B cell (primary cell): ENCODE data around the gene CST11. TPM values are rescaled to one million over a fixed set of nuclear protein-coding genes. Genes with fewer than 3 reads are reported as not detected.

Source experiments
- ATAC-seq: fragments of 200-7000 bp; cut with Tn5 transposase; one replicate; pipeline ENCODE4 v1.10.0; 2021; ENCODE audit warnings: low read depth, mild to moderate bottlenecking, moderate number of reproducible peaks, moderate library complexity
- CTCF ChIA-PET: fragments of 350-600 bp; sonication (Branson Sonifier 250); formaldehyde crosslinking; loops from one replicate; lab custom pipeline; 2021; ENCODE audit warnings: antibody characterized with exemption, inconsistent platforms; lab: Charles Lee
- POLR2A ChIA-PET: fragments of 350-600 bp; sonication (Branson Sonifier 250); formaldehyde crosslinking; loops from one replicate; lab custom pipeline; 2021; ENCODE audit warnings: antibody characterized with exemption; lab: Charles Lee
- DNase-seq: peaks from one replicate; pipeline ENCODE4 v3.0.0; 2013
- H2AFZ ChIP-seq: 2 replicates; pipeline ENCODE4 v1.6.1; 2012; ENCODE audit warnings: mild to moderate bottlenecking, low read depth, low read length; ENCODE audit not compliant: insufficient read depth, poor library complexity, severe bottlenecking
- H3K27ac ChIP-seq, 2 donors: 1 replicate in 1 of 2; 2 replicates in 1 of 2; pipeline ENCODE4 v1.5.1; 2012 to 2013; ENCODE audit warnings: low read length in 2 of 2, mild to moderate bottlenecking in 2 of 2, moderate library complexity in 1 of 2
- H3K27me3 ChIP-seq, 4 experiments: fragments of 200-600 bp in 1 of 4; sonication (generic) in 1 of 4; replicated peaks in 1 of 4; 1 replicate in 2 of 4; 2 replicates in 2 of 4; pipeline versions ENCODE4 v1.6.1 to v1.7.0; 2013 to 2016; ENCODE audit warnings: low read length in 3 of 4, mild to moderate bottlenecking in 2 of 4, mixed read lengths in 1 of 4, moderate library complexity in 1 of 4; ENCODE audit not compliant: insufficient read depth in 4 of 4, control insufficient read depth in 3 of 4; ENCODE audit errors: control extremely low read depth in 1 of 4
- H3K36me3 ChIP-seq, 2 experiments: replicated peaks in 1 of 2; 1 replicate in 1 of 2; 2 replicates in 1 of 2; pipeline versions ENCODE4 v1.6.1 to v1.7.1; 2013; ENCODE audit warnings: low read length in 1 of 2; ENCODE audit not compliant: insufficient read depth in 2 of 2, control insufficient read depth in 1 of 2; ENCODE audit errors: control extremely low read depth in 1 of 2, extremely low read depth in 1 of 2
- H3K4me1 ChIP-seq, 2 donors: fragments of 200-600 bp in 1 of 2; sonication (generic) in 1 of 2; 1 replicate in 1 of 2; 2 replicates in 1 of 2; pipeline versions ENCODE4 v1.5.1 to v1.6.1; 2013 to 2017; ENCODE audit warnings: low read length in 2 of 2; ENCODE audit not compliant: control insufficient read depth in 2 of 2, insufficient read depth in 2 of 2
- H3K4me2 ChIP-seq: replicated peaks from 2 replicates; pipeline ENCODE3; 2012; ENCODE audit warnings: mild to moderate bottlenecking, low read depth, low read length; ENCODE audit not compliant: poor library complexity, severe bottlenecking
- H3K4me3 ChIP-seq, 5 experiments: fragments of 200-600 bp in 1 of 5; sonication (generic) in 1 of 5; 1 replicate in 3 of 5; 2 replicates in 2 of 5; pipeline versions ENCODE4 v1.5.1 to v1.7.0; 2011 to 2016; ENCODE audit warnings: low read length in 4 of 5, mild to moderate bottlenecking in 4 of 5, low read depth in 2 of 5, control low read depth in 1 of 5, moderate library complexity in 1 of 5; ENCODE audit not compliant: insufficient read depth in 1 of 5; ENCODE audit errors: control extremely low read depth in 1 of 5, extremely low read depth in 1 of 5
- H3K79me2 ChIP-seq: fragments of 200-600 bp; sonication (generic); one replicate; pipeline ENCODE4 v1.6.0; 2016; ENCODE audit warnings: low read length; ENCODE audit not compliant: control insufficient read depth, insufficient read depth
- H3K9ac ChIP-seq: fragments of 200-600 bp; sonication (generic); 2 replicates; pipeline ENCODE4 v1.6.1; 2017; ENCODE audit warnings: mild to moderate bottlenecking, low read length, moderate library complexity
- H3K9me3 ChIP-seq, 3 donors: one replicate each; pipeline versions ENCODE4 v1.6.1 to v1.7.1; 2013; ENCODE audit warnings: low read length in 2 of 3; ENCODE audit not compliant: control insufficient read depth in 2 of 3, insufficient read depth in 1 of 3; ENCODE audit errors: control extremely low read depth in 1 of 3
- H4K20me1 ChIP-seq: 2 replicates; pipeline ENCODE4 v1.6.0; 2012; ENCODE audit warnings: mild to moderate bottlenecking, low read length; ENCODE audit not compliant: insufficient read depth, control insufficient read depth, poor library complexity, severe bottlenecking
- H3K27ac Mint-ChIP-seq: one replicate; pipeline ENCODE4 v1.8.0; 2021; ENCODE audit warnings: mixed read lengths
- H3K27me3 Mint-ChIP-seq: one replicate; pipeline ENCODE4 v1.8.0; 2021; ENCODE audit warnings: mixed read lengths
- H3K4me1 Mint-ChIP-seq: one replicate; pipeline ENCODE4 v1.8.0; 2021; ENCODE audit warnings: mixed read lengths
- H3K4me3 Mint-ChIP-seq: one replicate; pipeline ENCODE4 v1.8.0; 2021; ENCODE audit warnings: mixed read lengths
- H3K9me3 Mint-ChIP-seq: one replicate; pipeline ENCODE4 v1.8.0; 2022; ENCODE audit warnings: mixed read lengths; ENCODE audit not compliant: insufficient read depth
- CTCF ChIP-seq: fragments of 200-600 bp; IDR thresholded peaks from one replicate; pipeline ENCODE4 v1.8.0; 2022; ENCODE audit warnings: antibody characterized with exemption, mild to moderate bottlenecking
- EZH2 ChIP-seq: IDR thresholded peaks from 2 replicates; pipeline ENCODE4 v1.6.1; 2012; ENCODE audit warnings: borderline replicate concordance, low read depth, mild to moderate bottlenecking, moderate library complexity, low read length; ENCODE audit not compliant: insufficient read depth, poor library complexity, severe bottlenecking
- WGBS: methylation state at CpG from one replicate; pipeline ENCODE4 v1.1.5; 2013; ENCODE audit warnings: missing lambda C conversion rate; ENCODE audit not compliant: insufficient coverage; 5-methylcytosine and 5-hydroxymethylcytosine counted together
- intact Hi-C: fragments of 100-400 bp; cut with micrococcal nuclease; formaldehyde crosslinking; loops from one replicate; pipeline ENCODE4 v1.10.0; 2022
- polyA plus RNA-seq: library from polyadenylated mRNA; depleted of rRNA; stranded (reverse); fragments of >200 nt; gene quantifications from 2 replicates; pipeline ENCODE4 v1.2.3, GENCODE V29; 2012
- total RNA-seq, 2 donors: library from RNA; stranded (reverse); fragments of 120-200 nt in 1 of 2; gene quantifications; 1 replicate in 1 of 2; 2 replicates in 1 of 2; pipeline versions ENCODE4 v1.2.3 to v1.2.4, GENCODE V29; 2013 to 2022

The CST11 gene
- total and polyA plus RNA-seq, 2 donors (not counting 1 experiment from before 2014, with no cell fraction given), result not detected

DNA sequence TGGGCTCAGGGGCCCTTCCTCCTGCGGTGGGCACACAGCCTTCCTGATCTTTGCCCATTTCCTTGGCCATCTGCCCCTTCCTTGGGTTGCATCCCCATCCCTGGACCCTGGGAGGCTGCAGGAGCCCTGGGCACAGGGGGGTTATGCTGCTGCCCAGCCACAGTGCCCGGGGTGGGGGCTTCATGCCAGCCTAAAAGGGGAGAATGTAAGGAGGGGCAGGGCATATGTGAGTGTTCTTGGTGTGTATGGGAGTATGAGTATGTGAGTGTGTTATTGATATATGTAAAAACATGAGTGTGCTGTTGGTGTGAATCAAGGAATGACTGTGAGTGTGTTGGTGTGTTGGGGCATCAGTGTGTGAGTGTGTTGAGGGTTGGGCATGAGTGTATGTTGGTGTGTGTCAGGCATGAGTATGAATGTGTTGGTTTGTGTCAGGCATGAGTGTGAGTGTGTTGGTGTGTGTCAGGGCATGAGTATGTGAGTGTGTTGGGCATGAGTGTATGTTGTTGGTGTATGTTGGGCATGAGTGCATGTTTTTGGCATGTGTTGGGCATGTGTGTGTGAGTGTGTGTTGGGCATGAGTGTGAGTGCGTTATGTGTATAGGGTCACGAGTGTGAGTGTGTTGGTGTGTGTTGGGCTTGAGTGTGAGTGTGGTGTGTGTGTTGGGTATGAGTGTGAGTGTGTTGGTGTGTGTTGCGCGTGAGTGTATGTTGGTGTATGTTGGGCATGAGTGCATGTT lies 23.5 kb upstream of the CST11 start:
- H2AFZ ChIP-seq, result no peak overlapping the region
- no peaks in the 10 kb centered on the region for H3K4me1 Mint-ChIP-seq
- WGBS, result 95% methylated on average over 6 of the region's 6 CpGs
- no peaks in the 10 kb centered on the region for H3K4me1 ChIP-seq
- TF ChIP-seq CTCF (no peak), EZH2 (no peak)
- no peaks in the 10 kb centered on the region for H3K27me3 ChIP-seq
- H3K4me3 Mint-ChIP-seq, result no peak overlapping the region
- no peak for ATAC-seq
- H3K9me3 Mint-ChIP-seq, result no peaks in the 10 kb centered on the region
- ChIA-PET POLR2A (no interaction called here), CTCF (no interaction called here)
- H3K9ac ChIP-seq, result no peak overlapping the region
- no peak overlapping the region for H3K27ac ChIP-seq
- no peak overlapping the region for H3K27ac Mint-ChIP-seq
- no peaks in the 10 kb centered on the region for H4K20me1 ChIP-seq
- intact Hi-C loops, result no loop called here
- no peaks in the 10 kb centered on the region for H3K9me3 ChIP-seq
- no peak overlapping the region for H3K4me3 ChIP-seq
- no peaks in the 10 kb centered on the region for H3K36me3 ChIP-seq
- DNase-seq, result no peak
- H3K4me2 ChIP-seq, result no peak overlapping the region
- H3K79me2 ChIP-seq, result no peaks in the 10 kb centered on the region
- H3K27me3 Mint-ChIP-seq, result peaks cover 3% of the 10 kb centered on the region

GRCh38 chr20:23475395-23475794 lies 22.7 kb upstream of the CST11 start:
- ATAC-seq, result no peak
- H3K27me3 Mint-ChIP-seq, result peaks cover 4% of the 10 kb centered on the region

More at GRCh38 chr20:23475395-23475794, 22.7 kb upstream of the CST11 start:
- 95% methylated on average over 5 of the region's 5 CpGs for WGBS
- H3K4me1 ChIP-seq, result no peaks in the 10 kb centered on the region
- DNase-seq, result no peak
- H3K9ac ChIP-seq, result no peak overlapping the region
- no peak overlapping the region for H3K4me3 Mint-ChIP-seq
- no peak overlapping the region for H3K27ac ChIP-seq
- intact Hi-C loops, result no loop called here
- no peak overlapping the region for H2AFZ ChIP-seq
- H3K27me3 ChIP-seq, result no peaks in the 10 kb centered on the region
- H3K4me3 ChIP-seq, result no peak overlapping the region
- ChIA-PET POLR2A (no interaction called here), CTCF (no interaction called here)
- H3K9me3 ChIP-seq, result no peaks in the 10 kb centered on the region
- H3K4me2 ChIP-seq, result no peak overlapping the region
- no peaks in the 10 kb centered on the region for H3K36me3 ChIP-seq
- TF ChIP-seq EZH2, result no peak
- no peak for TF ChIP-seq CTCF
- H4K20me1 ChIP-seq, result no peaks in the 10 kb centered on the region
- no peaks in the 10 kb centered on the region for H3K4me1 Mint-ChIP-seq
- no peaks in the 10 kb centered on the region for H3K79me2 ChIP-seq
- H3K27ac Mint-ChIP-seq, result no peak overlapping the region
- H3K9me3 Mint-ChIP-seq, result no peaks in the 10 kb centered on the region
